Mammary epithelial cell (primary cell): ENCODE measurements around the gene AKAP6.

Experiments used
- CTCF ChIP-seq, 2 donors: IDR thresholded peaks in 1 of 2; conservative IDR thresholded peaks in 1 of 2; 2 replicates each; pipeline ENCODE4 v1.5.1; 2011 to 2012; ENCODE audit warnings: inconsistent platforms in 2 of 2, low read length in 2 of 2, mild to moderate bottlenecking in 2 of 2, control low read depth in 1 of 2, low read depth in 1 of 2; ENCODE audit not compliant: insufficient read depth in 1 of 2; ENCODE audit errors: extremely low read depth in 1 of 2
- EZH2 ChIP-seq: IDR thresholded peaks from 2 replicates; pipeline ENCODE4 v1.6.1; 2012; ENCODE audit warnings: low read length, inconsistent platforms, borderline replicate concordance

GRCh38 chr14:32379447-32379846 lies 50.3 kb downstream of the AKAP6 start:
- TF ChIP-seq EZH2 (no peak), CTCF (conservative IDR thresholded peaks at IDR 0.05 in 1 of 2, IDR thresholded peaks at IDR 0.05 in 1 of 2; ENCODE audit: extremely low read depth in 1 of 2, insufficient read depth in 1 of 2, low read depth in 1 of 2, low read length in 2 of 2) (no peak)
